SK-N-SH (cell line): Measurements from ENCODE around the gene CAMK2B. TPM values are rescaled to one million over a fixed set of nuclear protein-coding genes. Genes with fewer than 3 reads are reported as not detected.
A peak's percentile ranks its signal among the peaks of the same experiment; 100 is the strongest.

Experiments used
- CTCF ChIA-PET: fragments of 300-600, 350-600 bp; formaldehyde crosslinking; extraction: SDS; loops from one replicate; lab custom pipeline; 2021; lab: Yijun Ruan, JAX
- POLR2A ChIA-PET: fragments of 350-600 bp; sonication (Branson Sonifier 250); formaldehyde crosslinking; extraction: SDS; loops from one replicate; lab custom pipeline; 2020; ENCODE audit warnings: antibody characterized with exemption, inconsistent platforms; lab: Yijun Ruan, JAX
- DNase-seq: peaks from one replicate; pipeline ENCODE4 v3.0.0; 2012
- H2AFZ ChIP-seq: fragments of 200-600 bp; sonication (generic); 2 replicates; pipeline ENCODE4 v1.8.1; 2016; ENCODE audit warnings: antibody characterized with exemption, mild to moderate bottlenecking, low read depth
- H3F3A ChIP-seq: fragments of 200-600 bp; sonication (generic); replicated peaks from 2 replicates; pipeline ENCODE3; 2016; ENCODE audit warnings: antibody characterized with exemption, mild to moderate bottlenecking; ENCODE audit not compliant: insufficient read depth
- H3K27ac ChIP-seq, 2 experiments: fragments of 200-500 bp in 1 of 2; fragments of 200-600 bp in 1 of 2; sonication (Bioruptor generic) in 1 of 2; sonication (generic), shearing (Covaris generic) in 1 of 2; 2 replicates each; pipeline versions ENCODE4 v1.5.1 to v1.6.1; 2014 to 2016; ENCODE audit warnings: low read depth in 2 of 2, inconsistent platforms in 1 of 2, low read length in 1 of 2, mild to moderate bottlenecking in 1 of 2, mixed read lengths in 1 of 2
- H3K27me3 ChIP-seq: fragments of 200-600 bp; sonication (generic), shearing (Covaris generic); 2 replicates; pipeline ENCODE4 v1.6.1; 2016; ENCODE audit warnings: mixed run types; ENCODE audit not compliant: insufficient read depth
- H3K36me3 ChIP-seq, 2 experiments: fragments of 200-500 bp in 1 of 2; fragments of 200-600 bp in 1 of 2; sonication (Bioruptor generic) in 1 of 2; sonication (generic) in 1 of 2; replicated peaks in 1 of 2; 2 replicates each; pipeline versions ENCODE3 to v1.5.1; 2014 to 2016; ENCODE audit warnings: low read length in 1 of 2, mild to moderate bottlenecking in 1 of 2; ENCODE audit not compliant: insufficient read depth in 2 of 2, control insufficient read depth in 1 of 2
- H3K4me1 ChIP-seq, 2 experiments: fragments of 200-500 bp in 1 of 2; fragments of 200-600 bp in 1 of 2; sonication (Bioruptor generic) in 1 of 2; sonication (generic), shearing (Covaris generic) in 1 of 2; 2 replicates each; pipeline versions ENCODE4 v1.5.1 to v1.6.1; 2014 to 2016; ENCODE audit warnings: low read depth in 1 of 2, low read length in 1 of 2, mixed run types in 1 of 2; ENCODE audit not compliant: insufficient read depth in 2 of 2, control insufficient read depth in 1 of 2
- H3K4me2 ChIP-seq: fragments of 200-600 bp; sonication (generic), shearing (Covaris generic); 2 replicates; pipeline ENCODE4 v1.6.1; 2017; ENCODE audit warnings: mixed run types
- H3K4me3 ChIP-seq, 2 experiments: fragments of 200-500 bp in 1 of 2; fragments of 200-600 bp in 1 of 2; sonication (Bioruptor generic) in 1 of 2; sonication (generic), shearing (Covaris generic) in 1 of 2; 2 replicates each; pipeline versions ENCODE4 v1.5.1 to v1.8.1; 2014 to 2016; ENCODE audit warnings: low read depth in 2 of 2, inconsistent platforms in 1 of 2, low read length in 1 of 2, mild to moderate bottlenecking in 1 of 2, mixed read lengths in 1 of 2, moderate library complexity in 1 of 2
- H3K79me2 ChIP-seq: fragments of 200-600 bp; sonication (generic); 2 replicates; pipeline ENCODE4 v1.8.1; 2017; ENCODE audit warnings: mild to moderate bottlenecking; ENCODE audit not compliant: insufficient read depth
- H3K9ac ChIP-seq: fragments of 200-600 bp; sonication (generic); 2 replicates; pipeline ENCODE4 v1.6.1; 2017; ENCODE audit warnings: mixed run types
- H3K9me2 ChIP-seq: fragments of 200-600 bp; sonication (generic); 2 replicates; pipeline ENCODE4 v1.6.1; 2017; ENCODE audit warnings: mixed run types
- H3K9me3 ChIP-seq: fragments of 200-600 bp; sonication (generic); 2 replicates; pipeline ENCODE4 v1.6.1; 2017; ENCODE audit warnings: mixed run types, mild to moderate bottlenecking, moderate library complexity
- H4K20me1 ChIP-seq: fragments of 200-600 bp; sonication (generic); 2 replicates; pipeline ENCODE4 v1.6.1; 2017; ENCODE audit warnings: mild to moderate bottlenecking, mixed run types; ENCODE audit not compliant: insufficient read depth
- ELF1 ChIP-seq: IDR thresholded peaks from 2 replicates; pipeline ENCODE4 v1.4.0; 2012
- EP300 ChIP-seq, 2 experiments: IDR thresholded peaks; 2 replicates each; pipeline versions ENCODE4 v1.4.0 to v1.6.1; 2012; ENCODE audit warnings: borderline replicate concordance in 1 of 2, low read depth in 1 of 2, low read length in 1 of 2
- FOXJ3 ChIP-seq: sonication (generic); formaldehyde crosslinking; IDR thresholded peaks from 2 replicates; pipeline ENCODE4 v1.5.1; 2020; ENCODE audit warnings: mild to moderate bottlenecking, missing genetic modification reagents
- GABPA ChIP-seq: IDR thresholded peaks from 2 replicates; pipeline ENCODE4 v1.4.0; 2012; ENCODE audit warnings: low read depth, mild to moderate bottlenecking
- JUND ChIP-seq: IDR thresholded peaks from 2 replicates; pipeline ENCODE4 v1.4.0; 2012
- MEF2A ChIP-seq: IDR thresholded peaks from 2 replicates; pipeline ENCODE4 v1.4.0; 2012; ENCODE audit warnings: low read depth, borderline replicate concordance
- MXI1 ChIP-seq: IDR thresholded peaks from 2 replicates; pipeline ENCODE4 v1.6.1; 2012; ENCODE audit warnings: mild to moderate bottlenecking, low read depth, low read length, improper control_type of control experiment
- NFIC ChIP-seq: IDR thresholded peaks from 2 replicates; pipeline ENCODE4 v1.4.0; 2012; ENCODE audit warnings: borderline replicate concordance
- POLR2AphosphoS5 ChIP-seq: IDR thresholded peaks from 2 replicates; pipeline ENCODE4 v1.6.1; 2012; ENCODE audit warnings: low read depth, low read length
- RAD21 ChIP-seq: IDR thresholded peaks from 2 replicates; pipeline ENCODE4 v1.6.1; 2012; ENCODE audit warnings: mild to moderate bottlenecking, low read length
- RCOR1 ChIP-seq: fragments of 150-350 bp; IDR thresholded peaks from 2 replicates; pipeline ENCODE4 v1.6.1; 2017; ENCODE audit warnings: antibody characterized with exemption, low read length
- RFX5 ChIP-seq: IDR thresholded peaks from 2 replicates; pipeline ENCODE4 v1.6.1; 2012; ENCODE audit warnings: mild to moderate bottlenecking, improper control_type of control experiment, low read length
- SIN3A ChIP-seq: IDR thresholded peaks from 2 replicates; pipeline ENCODE4 v1.6.1; 2012; ENCODE audit warnings: low read depth, mild to moderate bottlenecking, low read length, moderate library complexity, borderline replicate concordance
- SMC3 ChIP-seq: IDR thresholded peaks from 2 replicates; pipeline ENCODE4 v1.6.1; 2012; ENCODE audit warnings: low read depth, low read length, improper control_type of control experiment
- TAF1 ChIP-seq: IDR thresholded peaks from 2 replicates; pipeline ENCODE4 v1.6.1; 2012; ENCODE audit warnings: low read depth, mild to moderate bottlenecking, low read length, moderate library complexity, borderline replicate concordance
- TCF12 ChIP-seq: IDR thresholded peaks from 2 replicates; pipeline ENCODE4 v1.4.0; 2012
- TEAD4 ChIP-seq: IDR thresholded peaks from 2 replicates; pipeline ENCODE4 v1.4.0; 2012; ENCODE audit warnings: mild to moderate bottlenecking, borderline replicate concordance; ENCODE audit not compliant: insufficient read depth
- YY1 ChIP-seq: IDR thresholded peaks from 2 replicates; pipeline ENCODE4 v1.4.0; 2012; ENCODE audit warnings: low read depth, mild to moderate bottlenecking
- WGBS: methylation state at CpG from one replicate; pipeline ENCODE4 v1.1.6; 2017; ENCODE audit warnings: low lambda C conversion rate; 5-methylcytosine and 5-hydroxymethylcytosine counted together
- polyA plus RNA-seq, 3 experiments: library from polyadenylated mRNA; depleted of rRNA; stranded (reverse); fragments of >200 nt; gene quantifications; 2 replicates each; pipeline ENCODE4 v1.2.3, GENCODE V29; 2012
- TF ChIP-seq, protein P1 (sequence below): IDR thresholded peaks from 2 replicates; pipeline ENCODE4 v1.6.1; 2012; ENCODE audit warnings: mild to moderate bottlenecking, low read depth, low read length, moderate library complexity
- TF ChIP-seq, protein P2 (sequence below): IDR thresholded peaks from 2 replicates; pipeline ENCODE4 v1.4.0; 2012; ENCODE audit warnings: low read depth
- TF ChIP-seq, protein P3 (sequence below): fragments of 150-350 bp; IDR thresholded peaks from 2 replicates; pipeline ENCODE4 v1.6.1; 2016; ENCODE audit warnings: mild to moderate bottlenecking, low read depth, low read length
- TF ChIP-seq, protein P4 (sequence below): IDR thresholded peaks from 2 replicates; pipeline ENCODE4; 2012
- TF ChIP-seq, protein P5 (sequence below): IDR thresholded peaks from 2 replicates; pipeline ENCODE4 v1.4.0; 2012; ENCODE audit warnings: low read depth, borderline replicate concordance
- TF ChIP-seq, protein P6 (sequence below): fragments of 200-600 bp; sonication (generic); IDR thresholded peaks from 2 replicates; pipeline ENCODE4 v1.6.1; 2017; ENCODE audit warnings: antibody characterized with exemption, mild to moderate bottlenecking, moderate library complexity

CAMK2B gene
- polyA plus RNA-seq, 1 of the 3 experiments (the other 2 are of a cell fraction): 0.20 TPM

DNA sequence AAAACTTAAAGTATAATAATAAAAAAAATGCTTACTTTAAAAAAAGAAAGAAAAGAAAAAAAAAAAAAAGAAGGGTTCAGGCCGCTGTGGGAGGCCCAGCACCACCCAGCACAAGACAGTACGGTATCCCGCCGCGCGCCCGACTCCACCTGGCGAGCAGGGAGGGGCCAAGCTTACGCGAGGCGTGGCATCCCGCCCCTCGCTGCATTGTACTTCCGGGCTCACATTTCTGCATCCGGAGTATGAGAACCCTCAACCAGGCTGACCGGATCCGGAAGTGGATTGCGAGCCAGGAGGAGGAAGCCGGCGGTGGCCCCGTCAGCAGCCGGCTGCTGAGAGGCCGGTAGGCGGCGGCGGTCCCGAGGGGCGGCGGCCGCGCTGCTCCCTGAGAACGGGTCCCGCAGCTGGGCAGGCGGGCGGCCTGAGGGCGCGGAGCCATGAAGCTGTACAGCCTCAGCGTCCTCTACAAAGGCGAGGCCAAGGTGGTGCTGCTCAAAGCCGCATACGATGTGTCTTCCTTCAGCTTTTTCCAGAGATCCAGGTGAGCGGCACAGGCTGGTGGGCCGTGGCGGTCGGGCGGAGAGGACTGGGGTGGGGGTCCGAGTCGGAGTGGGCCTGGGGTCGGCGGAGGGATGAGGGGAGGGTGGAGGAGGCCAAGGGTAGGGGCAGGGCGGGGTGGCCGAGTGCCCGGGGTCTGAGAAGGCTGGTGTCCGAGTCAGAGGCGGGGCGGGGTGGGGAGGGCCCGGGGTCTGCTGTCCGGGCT, 124.5 kb downstream of the CAMK2B start, which contains the start of gene YKT6:
Gene YKT6 (plus strand): TSS at position 280 of the 763 bp plus-strand sequence. CDS start 158 bp downstream, at position 438.
- 1% methylated on average over 41 of the region's 58 CpGs for WGBS
- POLR2A ChIA-PET: interaction anchor here (0.6 to 1.8 kb wide), 13 partner anchors 12 to 684 kb away, joined by 3 to 8 read pairs (median 4); partner anchors contain the start of genes DBNL, NUDCD3 and POLD2
- H3K9ac ChIP-seq: peak within 1 kb of the TSS; percentile 97
- H3K4me3 ChIP-seq: peak within 1 kb of the TSS; percentile 92 to 99
- H3K36me3 ChIP-seq: peaks cover 27 to 28% of the 10 kb centered on the region in 2 experiments
- no peaks in the 10 kb centered on the region for H3K9me3 ChIP-seq
- peaks cover 6% of the 10 kb centered on the region; the same call in 1 of the 2 replicates for H3K27me3 ChIP-seq
- H2AFZ ChIP-seq: peak within 1 kb of the TSS; percentile 84; the same call in 1 of the 2 replicates
- H3K79me2 ChIP-seq: peaks cover 52% of the 10 kb centered on the region
- CTCF ChIA-PET: interaction anchor here (0.6 to 3.2 kb wide), 27 partner anchors 9 to 935 kb away, joined by 3 to 32 read pairs (median 4); partner anchors contain the start of gene POLD2
- peak within 1 kb of the TSS; percentile 93 for H3K4me2 ChIP-seq
- H3K9me2 ChIP-seq: no peaks in the 10 kb centered on the region
- peak within 1 kb of the TSS; percentile 80 to 85 for H3K27ac ChIP-seq
- peaks cover 2% of the 10 kb centered on the region for H3F3A ChIP-seq
- H3K4me1 ChIP-seq: peaks cover 5 to 16% of the 10 kb centered on the region in 2 experiments; a peak in 2 of 4 replicates
- peaks cover 45% of the 10 kb centered on the region for H4K20me1 ChIP-seq
- peak; percentile 99 for DNase-seq
- no peak for TF ChIP-seq NFIC
- no peak for TF ChIP-seq JUND
- TF ChIP-seq RFX5: peak; percentile 62
- TF ChIP-seq TEAD4: no peak
- TF ChIP-seq RCOR1: peak; percentile 52
- TF ChIP-seq EP300 (IDR thresholded peaks at IDR 0.05; ENCODE audit: borderline replicate concordance in 1 of 2, low read depth in 1 of 2, low read length in 1 of 2): no peak; a peak in 1 of 4 replicates
- TF ChIP-seq, protein P1, sequence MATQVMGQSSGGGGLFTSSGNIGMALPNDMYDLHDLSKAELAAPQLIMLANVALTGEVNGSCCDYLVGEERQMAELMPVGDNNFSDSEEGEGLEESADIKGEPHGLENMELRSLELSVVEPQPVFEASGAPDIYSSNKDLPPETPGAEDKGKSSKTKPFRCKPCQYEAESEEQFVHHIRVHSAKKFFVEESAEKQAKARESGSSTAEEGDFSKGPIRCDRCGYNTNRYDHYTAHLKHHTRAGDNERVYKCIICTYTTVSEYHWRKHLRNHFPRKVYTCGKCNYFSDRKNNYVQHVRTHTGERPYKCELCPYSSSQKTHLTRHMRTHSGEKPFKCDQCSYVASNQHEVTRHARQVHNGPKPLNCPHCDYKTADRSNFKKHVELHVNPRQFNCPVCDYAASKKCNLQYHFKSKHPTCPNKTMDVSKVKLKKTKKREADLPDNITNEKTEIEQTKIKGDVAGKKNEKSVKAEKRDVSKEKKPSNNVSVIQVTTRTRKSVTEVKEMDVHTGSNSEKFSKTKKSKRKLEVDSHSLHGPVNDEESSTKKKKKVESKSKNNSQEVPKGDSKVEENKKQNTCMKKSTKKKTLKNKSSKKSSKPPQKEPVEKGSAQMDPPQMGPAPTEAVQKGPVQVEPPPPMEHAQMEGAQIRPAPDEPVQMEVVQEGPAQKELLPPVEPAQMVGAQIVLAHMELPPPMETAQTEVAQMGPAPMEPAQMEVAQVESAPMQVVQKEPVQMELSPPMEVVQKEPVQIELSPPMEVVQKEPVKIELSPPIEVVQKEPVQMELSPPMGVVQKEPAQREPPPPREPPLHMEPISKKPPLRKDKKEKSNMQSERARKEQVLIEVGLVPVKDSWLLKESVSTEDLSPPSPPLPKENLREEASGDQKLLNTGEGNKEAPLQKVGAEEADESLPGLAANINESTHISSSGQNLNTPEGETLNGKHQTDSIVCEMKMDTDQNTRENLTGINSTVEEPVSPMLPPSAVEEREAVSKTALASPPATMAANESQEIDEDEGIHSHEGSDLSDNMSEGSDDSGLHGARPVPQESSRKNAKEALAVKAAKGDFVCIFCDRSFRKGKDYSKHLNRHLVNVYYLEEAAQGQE: peak; percentile 30; the same call in 1 of the 2 replicates
- peak; percentile 97 for TF ChIP-seq POLR2AphosphoS5
- TF ChIP-seq, protein P2, sequence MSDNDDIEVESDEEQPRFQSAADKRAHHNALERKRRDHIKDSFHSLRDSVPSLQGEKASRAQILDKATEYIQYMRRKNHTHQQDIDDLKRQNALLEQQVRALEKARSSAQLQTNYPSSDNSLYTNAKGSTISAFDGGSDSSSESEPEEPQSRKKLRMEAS: peak; percentile 95
- TF ChIP-seq TCF12: peak; percentile 39; the same call in 1 of the 2 replicates
- peak; percentile 31; the same call in 1 of the 2 replicates for TF ChIP-seq RAD21
- no peak for TF ChIP-seq FOXJ3 (CRISPR knock-in tag)
- TF ChIP-seq, protein P3, sequence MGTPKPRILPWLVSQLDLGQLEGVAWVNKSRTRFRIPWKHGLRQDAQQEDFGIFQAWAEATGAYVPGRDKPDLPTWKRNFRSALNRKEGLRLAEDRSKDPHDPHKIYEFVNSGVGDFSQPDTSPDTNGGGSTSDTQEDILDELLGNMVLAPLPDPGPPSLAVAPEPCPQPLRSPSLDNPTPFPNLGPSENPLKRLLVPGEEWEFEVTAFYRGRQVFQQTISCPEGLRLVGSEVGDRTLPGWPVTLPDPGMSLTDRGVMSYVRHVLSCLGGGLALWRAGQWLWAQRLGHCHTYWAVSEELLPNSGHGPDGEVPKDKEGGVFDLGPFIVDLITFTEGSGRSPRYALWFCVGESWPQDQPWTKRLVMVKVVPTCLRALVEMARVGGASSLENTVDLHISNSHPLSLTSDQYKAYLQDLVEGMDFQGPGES: no peak
- TF ChIP-seq MXI1: peak; percentile 90
- no peak for TF ChIP-seq MEF2A
- TF ChIP-seq ELF1: peak; percentile 98
- peak; percentile 97 for TF ChIP-seq GABPA
- TF ChIP-seq, protein P4, sequence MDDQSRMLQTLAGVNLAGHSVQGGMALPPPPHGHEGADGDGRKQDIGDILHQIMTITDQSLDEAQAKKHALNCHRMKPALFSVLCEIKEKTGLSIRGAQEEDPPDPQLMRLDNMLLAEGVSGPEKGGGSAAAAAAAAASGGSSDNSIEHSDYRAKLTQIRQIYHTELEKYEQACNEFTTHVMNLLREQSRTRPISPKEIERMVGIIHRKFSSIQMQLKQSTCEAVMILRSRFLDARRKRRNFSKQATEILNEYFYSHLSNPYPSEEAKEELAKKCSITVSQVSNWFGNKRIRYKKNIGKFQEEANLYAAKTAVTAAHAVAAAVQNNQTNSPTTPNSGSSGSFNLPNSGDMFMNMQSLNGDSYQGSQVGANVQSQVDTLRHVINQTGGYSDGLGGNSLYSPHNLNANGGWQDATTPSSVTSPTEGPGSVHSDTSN: no peak
- TF ChIP-seq, protein P5, sequence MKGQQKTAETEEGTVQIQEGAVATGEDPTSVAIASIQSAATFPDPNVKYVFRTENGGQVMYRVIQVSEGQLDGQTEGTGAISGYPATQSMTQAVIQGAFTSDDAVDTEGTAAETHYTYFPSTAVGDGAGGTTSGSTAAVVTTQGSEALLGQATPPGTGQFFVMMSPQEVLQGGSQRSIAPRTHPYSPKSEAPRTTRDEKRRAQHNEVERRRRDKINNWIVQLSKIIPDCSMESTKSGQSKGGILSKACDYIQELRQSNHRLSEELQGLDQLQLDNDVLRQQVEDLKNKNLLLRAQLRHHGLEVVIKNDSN: 0 out of 2 replicates have a peak, but pooled peaks have one; percentile 20
- TF ChIP-seq, protein P6, sequence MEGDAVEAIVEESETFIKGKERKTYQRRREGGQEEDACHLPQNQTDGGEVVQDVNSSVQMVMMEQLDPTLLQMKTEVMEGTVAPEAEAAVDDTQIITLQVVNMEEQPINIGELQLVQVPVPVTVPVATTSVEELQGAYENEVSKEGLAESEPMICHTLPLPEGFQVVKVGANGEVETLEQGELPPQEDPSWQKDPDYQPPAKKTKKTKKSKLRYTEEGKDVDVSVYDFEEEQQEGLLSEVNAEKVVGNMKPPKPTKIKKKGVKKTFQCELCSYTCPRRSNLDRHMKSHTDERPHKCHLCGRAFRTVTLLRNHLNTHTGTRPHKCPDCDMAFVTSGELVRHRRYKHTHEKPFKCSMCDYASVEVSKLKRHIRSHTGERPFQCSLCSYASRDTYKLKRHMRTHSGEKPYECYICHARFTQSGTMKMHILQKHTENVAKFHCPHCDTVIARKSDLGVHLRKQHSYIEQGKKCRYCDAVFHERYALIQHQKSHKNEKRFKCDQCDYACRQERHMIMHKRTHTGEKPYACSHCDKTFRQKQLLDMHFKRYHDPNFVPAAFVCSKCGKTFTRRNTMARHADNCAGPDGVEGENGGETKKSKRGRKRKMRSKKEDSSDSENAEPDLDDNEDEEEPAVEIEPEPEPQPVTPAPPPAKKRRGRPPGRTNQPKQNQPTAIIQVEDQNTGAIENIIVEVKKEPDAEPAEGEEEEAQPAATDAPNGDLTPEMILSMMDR: peak; percentile 69
- peak; percentile 98 for TF ChIP-seq SIN3A
- peak; percentile 99 for TF ChIP-seq TAF1
- TF ChIP-seq SMC3: peak; percentile 28; the same call in 1 of the 2 replicates
- TF ChIP-seq YY1: 0 out of 2 replicates have a peak, but pooled peaks have one; percentile 32
